Peyer's patch (tissue), 4 donors: ENCODE measurements around the gene KCNMA1.

Source experiments
- CTCF ChIP-seq, 6 experiments: fragments of 450-650 bp in 4 of 6; fragments of 200-600 bp in 2 of 6; sonication (generic) in 1 of 6; IDR thresholded peaks; one replicate each; pipeline ENCODE4 v1.5.1; 2017 to 2019; ENCODE audit warnings: antibody characterized with exemption in 6 of 6, mild to moderate bottlenecking in 3 of 6, moderate library complexity in 1 of 6
- POLR2A ChIP-seq, 2 donors: fragments of 450-650 bp; IDR thresholded peaks; one replicate each; pipeline ENCODE4 v1.5.1; 2017; ENCODE audit warnings: antibody characterized with exemption in 2 of 2, mild to moderate bottlenecking in 2 of 2, moderate library complexity in 2 of 2

GRCh38 chr10:77264527-77264926, 373.1 kb downstream of the KCNMA1 start:
- TF ChIP-seq CTCF (IDR thresholded peaks at IDR 0.05), result no peak
- no peak for TF ChIP-seq POLR2A (IDR thresholded peaks at IDR 0.05)
